ENCODE measurements around the gene PCP2. TPM values are rescaled to one million over a fixed set of nuclear protein-coding genes. Genes with fewer than 3 reads are reported as not detected.
A peak's percentile ranks its signal among the peaks of the same experiment; 100 is the strongest.

PCP2 gene
- total RNA-seq, 1 donor from 2014 or later: 1.0 TPM

DNA sequence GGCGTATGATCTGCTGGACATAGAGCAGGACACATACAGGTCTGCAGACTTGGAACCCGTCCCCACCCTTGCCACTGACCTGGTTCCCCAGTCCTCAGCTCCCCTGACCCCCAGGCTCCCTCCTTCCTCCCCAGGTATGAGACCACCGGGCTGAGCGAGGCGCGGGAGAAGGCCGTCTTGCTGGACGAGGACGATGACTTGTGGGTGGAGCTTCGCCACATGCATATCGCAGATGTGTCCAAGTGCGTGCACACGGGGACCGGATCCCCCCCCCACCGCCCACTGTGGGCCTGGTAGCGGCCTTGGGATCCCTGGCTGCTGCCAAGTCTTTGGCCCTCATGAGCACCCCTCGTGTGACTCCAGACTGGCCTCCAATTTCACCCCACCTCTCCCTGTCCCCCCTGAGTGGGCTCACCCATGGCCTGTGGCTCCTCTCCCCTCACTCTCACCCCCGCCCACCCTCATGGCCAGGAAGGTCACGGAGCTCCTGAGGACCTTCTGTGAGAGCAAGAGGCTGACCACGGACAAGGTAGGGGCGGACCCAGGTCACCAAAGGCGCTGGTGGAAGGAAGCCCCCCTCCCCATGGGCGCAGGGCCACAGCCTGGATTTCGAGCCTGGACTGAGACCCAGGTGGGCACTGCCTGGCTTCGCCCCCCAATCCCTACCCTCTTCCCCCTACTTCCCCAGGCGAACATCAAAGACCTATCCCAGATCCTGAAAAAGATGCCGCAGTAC is 8.9 kb upstream of the PCP2 start:
- TF ChIP-seq, protein P1, sequence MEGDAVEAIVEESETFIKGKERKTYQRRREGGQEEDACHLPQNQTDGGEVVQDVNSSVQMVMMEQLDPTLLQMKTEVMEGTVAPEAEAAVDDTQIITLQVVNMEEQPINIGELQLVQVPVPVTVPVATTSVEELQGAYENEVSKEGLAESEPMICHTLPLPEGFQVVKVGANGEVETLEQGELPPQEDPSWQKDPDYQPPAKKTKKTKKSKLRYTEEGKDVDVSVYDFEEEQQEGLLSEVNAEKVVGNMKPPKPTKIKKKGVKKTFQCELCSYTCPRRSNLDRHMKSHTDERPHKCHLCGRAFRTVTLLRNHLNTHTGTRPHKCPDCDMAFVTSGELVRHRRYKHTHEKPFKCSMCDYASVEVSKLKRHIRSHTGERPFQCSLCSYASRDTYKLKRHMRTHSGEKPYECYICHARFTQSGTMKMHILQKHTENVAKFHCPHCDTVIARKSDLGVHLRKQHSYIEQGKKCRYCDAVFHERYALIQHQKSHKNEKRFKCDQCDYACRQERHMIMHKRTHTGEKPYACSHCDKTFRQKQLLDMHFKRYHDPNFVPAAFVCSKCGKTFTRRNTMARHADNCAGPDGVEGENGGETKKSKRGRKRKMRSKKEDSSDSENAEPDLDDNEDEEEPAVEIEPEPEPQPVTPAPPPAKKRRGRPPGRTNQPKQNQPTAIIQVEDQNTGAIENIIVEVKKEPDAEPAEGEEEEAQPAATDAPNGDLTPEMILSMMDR (conservative IDR thresholded peaks at IDR 0.05): no peak
- Mint-ChIP-seq H3K4me3 (no peak overlapping the region), H3K27me3 (peaks cover 9% of the 10 kb centered on the region)

DNA sequence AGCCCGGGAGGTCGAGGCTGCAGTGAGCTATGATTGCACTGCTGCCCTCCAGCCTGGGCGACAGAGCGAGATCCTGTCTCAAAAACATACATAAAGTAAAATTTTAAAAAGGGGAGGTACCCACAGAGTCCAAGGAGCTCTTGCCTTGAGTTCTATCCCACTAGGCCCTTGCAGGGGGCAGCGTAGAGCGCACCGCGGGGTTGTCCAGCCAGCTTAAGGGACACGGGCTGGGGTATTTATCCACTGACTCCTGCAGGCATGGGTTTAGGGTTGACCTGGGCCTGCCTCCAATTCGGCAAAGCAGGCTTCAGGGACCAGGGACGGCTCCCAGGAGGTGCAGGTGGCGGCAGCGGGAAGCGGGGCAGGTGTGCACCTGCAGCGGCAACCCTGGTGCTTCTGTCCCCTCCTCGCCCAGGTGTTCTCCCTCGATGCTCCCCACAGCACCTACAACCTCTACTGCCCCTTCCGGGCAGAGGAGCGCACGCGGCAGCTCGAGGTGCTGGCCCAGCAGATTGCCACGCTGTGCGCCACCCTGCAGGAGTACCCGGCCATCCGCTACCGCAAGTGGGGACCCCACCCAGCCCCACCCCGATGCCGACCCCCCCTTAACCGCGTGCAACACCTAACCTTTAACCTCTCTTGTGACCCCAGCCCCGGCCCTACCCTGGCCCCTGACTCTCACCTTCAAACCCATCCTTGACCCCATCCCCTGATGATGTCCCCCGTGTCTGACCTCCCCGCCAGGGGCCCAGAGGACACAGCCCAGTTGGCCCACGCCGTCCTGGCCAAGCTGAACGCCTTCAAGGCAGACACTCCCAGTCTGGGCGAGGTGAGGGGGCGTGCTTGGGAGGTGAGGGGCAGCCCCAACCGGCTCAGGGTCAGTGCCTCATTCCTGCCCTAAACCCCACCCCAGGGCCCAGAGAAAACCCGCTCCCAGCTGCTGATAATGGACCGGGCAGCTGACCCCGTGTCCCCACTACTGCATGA is 8.1 kb upstream of the PCP2 start:
- TF ChIP-seq, protein P1 (conservative IDR thresholded peaks at IDR 0.05): no peak
- H3K4me1 Mint-ChIP-seq (ENCODE audit: unreplicated experiment): no peaks in the 10 kb centered on the region
- H3K27ac Mint-ChIP-seq: no peak overlapping the region
- H3K4me3 Mint-ChIP-seq: no peak overlapping the region
- no peak for DNase-seq (ENCODE audit: extremely low spot score, unreplicated experiment)
- no peaks in the 10 kb centered on the region for H3K9me3 Mint-ChIP-seq
- peaks cover 10% of the 10 kb centered on the region for H3K27me3 Mint-ChIP-seq
- H3K36me3 Mint-ChIP-seq: no peaks in the 10 kb centered on the region

More for the DNA sequence above, 8.9 kb upstream of the PCP2 start:
- no peaks in the 10 kb centered on the region for H3K36me3 Mint-ChIP-seq
- H3K27ac Mint-ChIP-seq: no peak overlapping the region
- DNase-seq (ENCODE audit: extremely low spot score, unreplicated experiment): no peak
- H3K9me3 Mint-ChIP-seq: no peaks in the 10 kb centered on the region
- no peaks in the 10 kb centered on the region for H3K4me1 Mint-ChIP-seq (ENCODE audit: unreplicated experiment)

DNA sequence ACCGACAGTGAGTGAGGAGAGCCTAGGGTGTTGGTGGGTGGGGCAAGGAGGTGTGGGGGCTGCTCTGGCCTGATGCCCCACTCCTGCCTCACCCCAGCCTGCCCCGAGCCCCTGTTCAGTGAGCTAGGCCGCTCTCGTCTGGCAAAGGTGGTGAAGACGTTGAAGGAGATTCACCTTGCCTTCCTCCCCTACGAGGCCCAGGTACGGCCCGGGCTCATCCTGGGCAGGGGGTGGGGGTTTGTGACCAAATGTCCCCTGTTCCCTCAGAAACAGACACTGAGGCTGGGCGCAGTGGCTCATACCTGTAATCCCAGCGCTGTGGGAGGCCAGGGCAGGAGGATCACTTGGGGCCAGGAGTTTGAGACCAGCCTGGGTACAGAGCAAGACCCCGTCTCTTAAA is 7.3 kb upstream of the PCP2 start:
- no peak for DNase-seq (ENCODE audit: extremely low spot score, unreplicated experiment)
- Mint-ChIP-seq H3K4me3 (no peak overlapping the region), H3K4me1 (ENCODE audit: unreplicated experiment) (no peaks in the 10 kb centered on the region), H3K27ac (no peak overlapping the region), H3K36me3 (no peaks in the 10 kb centered on the region), H3K9me3 (no peaks in the 10 kb centered on the region), H3K27me3 (peaks cover 17% of the 10 kb centered on the region)
- TF ChIP-seq, protein P1 (conservative IDR thresholded peaks at IDR 0.05): no peak

DNA sequence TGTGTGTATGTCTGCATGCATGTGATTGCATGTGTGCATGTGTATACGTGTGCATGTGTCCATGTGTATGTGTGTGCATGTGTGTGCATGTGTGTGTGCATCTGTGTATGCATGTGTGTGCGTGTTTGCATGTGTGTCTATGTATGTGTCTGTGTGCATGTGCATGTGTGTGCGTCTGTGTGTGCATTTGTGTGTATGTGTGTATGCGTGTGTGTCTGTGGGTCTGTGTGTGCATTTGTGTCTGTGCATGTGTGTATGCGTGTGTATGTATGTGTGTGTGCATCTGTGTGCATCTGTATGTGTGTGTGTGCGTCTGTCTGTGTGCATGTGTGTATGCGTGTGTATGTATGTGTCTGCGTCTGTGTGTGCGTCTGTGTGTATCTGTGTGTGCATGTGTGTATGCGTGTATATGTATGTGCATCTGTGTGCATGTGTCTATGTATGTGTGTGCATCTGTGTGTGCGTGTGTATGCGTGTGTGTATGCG is 6.4 kb upstream of the PCP2 start:
- Mint-ChIP-seq H3K9me3 (no peaks in the 10 kb centered on the region), H3K4me3 (peak overlapping the region; percentile 2), H3K27me3 (peaks cover 24% of the 10 kb centered on the region), H3K36me3 (no peaks in the 10 kb centered on the region), H3K4me1 (ENCODE audit: unreplicated experiment) (no peaks in the 10 kb centered on the region), H3K27ac (peak overlapping the region; percentile 0)
- TF ChIP-seq, protein P1 (conservative IDR thresholded peaks at IDR 0.05): no peak
- no peak for DNase-seq (ENCODE audit: extremely low spot score, unreplicated experiment)

DNA sequence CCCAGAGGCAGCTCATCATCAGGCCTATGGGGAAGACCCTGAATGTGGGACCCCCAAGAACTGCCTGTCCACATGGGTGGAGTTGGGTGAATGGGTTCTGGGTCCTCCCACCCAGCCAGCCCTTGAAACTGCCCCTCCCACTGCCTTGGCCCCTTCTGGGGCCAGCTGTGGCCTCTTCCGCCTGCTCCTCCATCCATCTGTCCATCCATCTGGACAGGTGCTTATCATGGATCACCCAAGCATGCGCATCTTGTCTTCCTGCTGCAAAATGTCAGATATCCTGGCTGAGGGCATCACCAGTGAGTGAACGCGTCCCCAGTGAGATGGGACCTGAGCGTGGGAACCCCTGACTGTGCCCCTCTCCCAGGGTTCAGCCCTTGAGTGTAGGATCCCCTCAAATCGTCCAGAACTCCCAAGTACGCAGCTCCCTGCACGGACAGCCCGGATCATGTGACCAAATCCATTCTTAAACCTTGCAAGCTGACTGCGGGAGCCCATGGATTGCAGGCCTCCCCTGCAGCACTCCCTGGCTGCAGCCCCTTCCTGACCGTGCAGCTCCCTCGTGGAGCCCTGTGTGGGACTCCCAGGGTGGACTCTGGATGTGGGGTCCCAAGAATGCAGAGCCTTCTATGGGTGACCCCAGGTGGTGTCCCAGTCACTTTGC is 5.4 kb upstream of the PCP2 start:
- no peaks in the 10 kb centered on the region for H3K36me3 Mint-ChIP-seq
- no peak for DNase-seq (ENCODE audit: extremely low spot score, unreplicated experiment)
- TF ChIP-seq, protein P1 (conservative IDR thresholded peaks at IDR 0.05): no peak
- peak overlapping the region; percentile 60 for H3K4me3 Mint-ChIP-seq
- no peaks in the 10 kb centered on the region for H3K4me1 Mint-ChIP-seq (ENCODE audit: unreplicated experiment)
- peaks cover 28% of the 10 kb centered on the region for H3K27me3 Mint-ChIP-seq
- H3K9me3 Mint-ChIP-seq: no peaks in the 10 kb centered on the region
- H3K27ac Mint-ChIP-seq: peak overlapping the region; percentile 36
